ENCODE measurements around the gene IQGAP2.

IQGAP2 gene

DNA sequence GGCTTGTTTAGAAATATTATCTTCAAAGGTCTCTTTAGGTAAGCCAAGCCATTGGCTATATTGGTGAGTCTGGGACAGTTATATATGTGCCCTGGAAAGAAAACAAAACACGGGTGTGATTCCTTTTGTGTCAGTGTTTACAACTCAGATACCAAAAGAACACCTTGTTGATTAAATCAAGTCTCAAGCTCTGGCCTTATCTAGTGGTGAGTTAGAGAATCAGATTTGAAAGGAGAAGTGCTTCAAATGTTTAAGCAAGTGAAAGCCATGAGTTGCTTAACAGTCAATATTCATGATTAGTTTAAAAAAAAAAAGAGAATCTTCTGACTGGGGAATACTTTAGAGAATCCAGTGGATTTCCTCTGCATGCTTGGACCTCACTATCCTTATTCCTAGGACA lies 68.3 kb downstream of the IQGAP2 start:
- TF ChIP-seq, protein P1, sequence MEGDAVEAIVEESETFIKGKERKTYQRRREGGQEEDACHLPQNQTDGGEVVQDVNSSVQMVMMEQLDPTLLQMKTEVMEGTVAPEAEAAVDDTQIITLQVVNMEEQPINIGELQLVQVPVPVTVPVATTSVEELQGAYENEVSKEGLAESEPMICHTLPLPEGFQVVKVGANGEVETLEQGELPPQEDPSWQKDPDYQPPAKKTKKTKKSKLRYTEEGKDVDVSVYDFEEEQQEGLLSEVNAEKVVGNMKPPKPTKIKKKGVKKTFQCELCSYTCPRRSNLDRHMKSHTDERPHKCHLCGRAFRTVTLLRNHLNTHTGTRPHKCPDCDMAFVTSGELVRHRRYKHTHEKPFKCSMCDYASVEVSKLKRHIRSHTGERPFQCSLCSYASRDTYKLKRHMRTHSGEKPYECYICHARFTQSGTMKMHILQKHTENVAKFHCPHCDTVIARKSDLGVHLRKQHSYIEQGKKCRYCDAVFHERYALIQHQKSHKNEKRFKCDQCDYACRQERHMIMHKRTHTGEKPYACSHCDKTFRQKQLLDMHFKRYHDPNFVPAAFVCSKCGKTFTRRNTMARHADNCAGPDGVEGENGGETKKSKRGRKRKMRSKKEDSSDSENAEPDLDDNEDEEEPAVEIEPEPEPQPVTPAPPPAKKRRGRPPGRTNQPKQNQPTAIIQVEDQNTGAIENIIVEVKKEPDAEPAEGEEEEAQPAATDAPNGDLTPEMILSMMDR (IDR thresholded peaks at IDR 0.05) = no peak
- H3K79me2 ChIP-seq = peaks cover 31% of the 10 kb centered on the region
- H3K27me3 ChIP-seq (ENCODE audit: control insufficient read depth, insufficient read depth, low read length) = no peaks in the 10 kb centered on the region
- H3K36me3 ChIP-seq (ENCODE audit: control insufficient read depth, insufficient read depth, low read length) = no peaks in the 10 kb centered on the region
- H3K4me2 ChIP-seq (ENCODE audit: low read length) = peak overlapping the region; percentile 22
- H3K9ac ChIP-seq = no peak overlapping the region
- peaks cover 19% of the 10 kb centered on the region for H3K4me1 ChIP-seq
- H3K4me3 ChIP-seq (ENCODE audit: low read depth, low read length) = no peak overlapping the region
- no peak overlapping the region for H3K27ac ChIP-seq
- H3K9me3 ChIP-seq (ENCODE audit: control insufficient read depth, low read length) = no peaks in the 10 kb centered on the region
- H2AFZ ChIP-seq = no peak overlapping the region

DNA sequence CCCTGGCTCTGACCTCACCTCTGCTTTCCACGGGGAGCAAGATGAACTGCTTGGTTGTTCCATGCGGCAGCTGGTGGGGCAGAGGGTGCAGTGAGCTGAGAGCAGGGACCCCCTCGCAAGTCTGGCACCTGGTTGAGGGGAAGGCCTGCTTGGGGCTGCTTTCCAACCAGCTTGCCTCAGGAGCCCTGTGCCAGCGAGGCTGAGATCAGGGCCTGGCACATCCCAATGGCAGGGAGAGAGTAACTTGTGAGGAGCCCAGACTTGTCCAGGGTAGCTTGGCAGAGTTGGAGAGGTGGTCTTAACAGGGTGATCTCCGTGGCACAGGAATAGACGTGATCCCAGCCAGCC lies 68.9 kb downstream of the IQGAP2 start:
- peaks cover 31% of the 10 kb centered on the region for H3K79me2 ChIP-seq
- no peaks in the 10 kb centered on the region for H3K27me3 ChIP-seq (ENCODE audit: control insufficient read depth, insufficient read depth, low read length)
- no peak overlapping the region for H2AFZ ChIP-seq
- no peaks in the 10 kb centered on the region for H3K9me3 ChIP-seq (ENCODE audit: control insufficient read depth, low read length)
- no peak overlapping the region for H3K4me3 ChIP-seq (ENCODE audit: low read depth, low read length)
- H3K9ac ChIP-seq = no peak overlapping the region
- no peak overlapping the region for H3K27ac ChIP-seq
- H3K4me2 ChIP-seq (ENCODE audit: low read length) = peak overlapping the region; percentile 22
- no peaks in the 10 kb centered on the region for H3K36me3 ChIP-seq (ENCODE audit: control insufficient read depth, insufficient read depth, low read length)
- TF ChIP-seq, protein P1 (IDR thresholded peaks at IDR 0.05) = no peak
- H3K4me1 ChIP-seq = peaks cover 19% of the 10 kb centered on the region

DNA sequence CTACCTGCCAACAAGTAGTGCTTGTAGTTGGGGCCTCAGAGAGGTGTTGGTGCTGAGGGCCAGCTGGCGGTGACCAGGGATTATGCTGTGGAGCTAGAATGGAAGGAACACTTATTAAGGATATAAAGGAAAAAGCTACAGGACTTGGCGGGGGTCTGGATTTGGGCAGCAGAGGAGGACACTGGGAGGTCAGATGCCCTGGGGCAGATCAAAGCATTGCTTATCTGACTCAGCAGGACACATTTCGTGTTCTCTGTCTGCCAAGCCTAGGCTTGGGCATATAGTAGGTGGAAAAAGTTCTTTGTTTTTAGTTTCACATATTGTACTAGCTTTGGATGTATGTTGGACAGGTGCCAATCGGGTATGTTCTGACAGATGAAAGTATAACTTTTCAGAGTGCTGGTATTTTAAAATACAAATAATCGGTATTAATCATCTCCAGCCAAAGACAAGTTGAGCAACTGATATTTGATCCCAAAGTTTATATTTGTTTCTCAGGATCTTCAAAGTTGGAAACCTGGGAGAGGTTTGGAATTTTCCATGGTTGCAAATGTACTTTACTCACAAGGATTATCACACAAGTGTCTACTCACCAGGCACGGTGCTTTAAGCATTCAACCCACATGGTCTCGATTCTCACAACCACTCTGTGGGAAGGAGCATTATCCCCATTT lies 69.4 kb downstream of the IQGAP2 start:
- no peak overlapping the region for H3K4me3 ChIP-seq (ENCODE audit: low read depth, low read length)
- TF ChIP-seq, protein P1 (IDR thresholded peaks at IDR 0.05) = no peak
- no peak overlapping the region for H3K27ac ChIP-seq
- H3K4me1 ChIP-seq = peaks cover 19% of the 10 kb centered on the region
- no peak overlapping the region for H3K9ac ChIP-seq
- H3K79me2 ChIP-seq = peaks cover 31% of the 10 kb centered on the region
- no peaks in the 10 kb centered on the region for H3K27me3 ChIP-seq (ENCODE audit: control insufficient read depth, insufficient read depth, low read length)
- H3K4me2 ChIP-seq (ENCODE audit: low read length) = no peak overlapping the region
- H3K9me3 ChIP-seq (ENCODE audit: control insufficient read depth, low read length) = no peaks in the 10 kb centered on the region
- H3K36me3 ChIP-seq (ENCODE audit: control insufficient read depth, insufficient read depth, low read length) = no peaks in the 10 kb centered on the region
- no peak overlapping the region for H2AFZ ChIP-seq

DNA sequence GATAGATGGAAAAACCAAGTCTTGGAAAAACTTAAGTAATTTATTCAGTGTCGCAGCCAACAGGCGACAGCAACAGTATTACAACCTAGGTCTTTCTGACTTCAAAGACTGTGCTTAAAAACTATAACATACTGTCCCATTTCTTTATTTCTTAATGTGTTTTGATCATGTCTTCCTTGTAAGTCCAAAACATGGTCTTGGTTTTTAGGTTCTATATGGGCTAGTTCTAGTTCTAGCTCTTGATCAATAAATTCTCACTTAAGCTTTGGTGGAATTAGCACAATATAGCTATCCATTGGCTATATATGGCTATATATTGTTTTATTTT lies 69.9 kb downstream of the IQGAP2 start:
- TF ChIP-seq, protein P1 (IDR thresholded peaks at IDR 0.05) = no peak
- Histone ChIP-seq H3K4me3 (ENCODE audit: low read depth, low read length) (no peak overlapping the region), H3K27ac (no peak overlapping the region), H3K27me3 (ENCODE audit: control insufficient read depth, insufficient read depth, low read length) (no peaks in the 10 kb centered on the region), H3K4me1 (peaks cover 19% of the 10 kb centered on the region), H3K36me3 (ENCODE audit: control insufficient read depth, insufficient read depth, low read length) (no peaks in the 10 kb centered on the region), H3K9me3 (ENCODE audit: control insufficient read depth, low read length) (no peaks in the 10 kb centered on the region), H3K4me2 (ENCODE audit: low read length) (no peak overlapping the region), H3K9ac (no peak overlapping the region), H3K79me2 (peaks cover 31% of the 10 kb centered on the region), H2AFZ (no peak overlapping the region)

DNA sequence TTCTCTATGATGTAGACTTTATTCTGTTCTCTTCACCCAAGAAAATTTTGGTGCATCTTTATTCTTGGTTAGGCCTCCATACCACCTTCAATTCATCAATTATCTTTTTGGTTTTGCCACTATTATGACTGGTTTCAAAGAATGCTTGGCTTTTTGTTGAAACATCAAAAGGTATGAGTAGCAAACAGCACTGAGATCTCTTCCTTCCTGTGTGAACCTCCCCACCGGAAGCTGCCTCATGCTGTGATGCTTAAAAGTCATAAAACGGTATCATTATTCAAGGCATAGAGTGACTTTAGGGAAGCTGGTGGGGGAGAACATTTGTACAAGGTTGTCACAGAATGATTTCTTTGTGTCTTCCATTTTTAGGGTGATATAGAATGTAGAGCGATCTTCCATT lies 70.6 kb downstream of the IQGAP2 start:
- Histone ChIP-seq H3K9me3 (ENCODE audit: control insufficient read depth, low read length) (no peaks in the 10 kb centered on the region), H3K4me3 (ENCODE audit: low read depth, low read length) (no peak overlapping the region), H3K9ac (no peak overlapping the region), H3K79me2 (peaks cover 31% of the 10 kb centered on the region), H3K27ac (no peak overlapping the region), H3K36me3 (ENCODE audit: control insufficient read depth, insufficient read depth, low read length) (no peaks in the 10 kb centered on the region), H2AFZ (no peak overlapping the region), H3K27me3 (ENCODE audit: control insufficient read depth, insufficient read depth, low read length) (no peaks in the 10 kb centered on the region), H3K4me2 (ENCODE audit: low read length) (no peak overlapping the region), H3K4me1 (peaks cover 19% of the 10 kb centered on the region)
- TF ChIP-seq, protein P1 (IDR thresholded peaks at IDR 0.05) = no peak
